GM21515 (cell line): ENCODE measurements around the gene SNAPC2.

Experiments used
- ATAC-seq: cut with Tn5 transposase; IDR thresholded peaks from one replicate; pipeline ENCODE4 v1.9.1; 2021; ENCODE audit not compliant: unreplicated experiment

The SNAPC2 gene, protein sequence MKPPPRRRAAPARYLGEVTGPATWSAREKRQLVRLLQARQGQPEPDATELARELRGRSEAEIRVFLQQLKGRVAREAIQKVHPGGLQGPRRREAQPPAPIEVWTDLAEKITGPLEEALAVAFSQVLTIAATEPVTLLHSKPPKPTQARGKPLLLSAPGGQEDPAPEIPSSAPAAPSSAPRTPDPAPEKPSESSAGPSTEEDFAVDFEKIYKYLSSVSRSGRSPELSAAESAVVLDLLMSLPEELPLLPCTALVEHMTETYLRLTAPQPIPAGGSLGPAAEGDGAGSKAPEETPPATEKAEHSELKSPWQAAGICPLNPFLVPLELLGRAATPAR

GRCh38 chr19:7919610-7920518 is at the start of gene SNAPC2:
SNAPC2 (plus strand) TSS chr19:7920338; CDS start chr19:7920367, 29 bp downstream.
- peak; percentile 45 for ATAC-seq

GRCh38 chr19:7870571-7871436 is 49.3 kb upstream of the SNAPC2 start:
- no peak for ATAC-seq

- ATAC-seq = no peak
Observed at GRCh38 chr19:7871437-7872305, 48.5 kb upstream of the SNAPC2 start.

- ATAC-seq = no peak
Observed at GRCh38 chr19:7872306-7873204, 47.6 kb upstream of the SNAPC2 start.

DNA sequence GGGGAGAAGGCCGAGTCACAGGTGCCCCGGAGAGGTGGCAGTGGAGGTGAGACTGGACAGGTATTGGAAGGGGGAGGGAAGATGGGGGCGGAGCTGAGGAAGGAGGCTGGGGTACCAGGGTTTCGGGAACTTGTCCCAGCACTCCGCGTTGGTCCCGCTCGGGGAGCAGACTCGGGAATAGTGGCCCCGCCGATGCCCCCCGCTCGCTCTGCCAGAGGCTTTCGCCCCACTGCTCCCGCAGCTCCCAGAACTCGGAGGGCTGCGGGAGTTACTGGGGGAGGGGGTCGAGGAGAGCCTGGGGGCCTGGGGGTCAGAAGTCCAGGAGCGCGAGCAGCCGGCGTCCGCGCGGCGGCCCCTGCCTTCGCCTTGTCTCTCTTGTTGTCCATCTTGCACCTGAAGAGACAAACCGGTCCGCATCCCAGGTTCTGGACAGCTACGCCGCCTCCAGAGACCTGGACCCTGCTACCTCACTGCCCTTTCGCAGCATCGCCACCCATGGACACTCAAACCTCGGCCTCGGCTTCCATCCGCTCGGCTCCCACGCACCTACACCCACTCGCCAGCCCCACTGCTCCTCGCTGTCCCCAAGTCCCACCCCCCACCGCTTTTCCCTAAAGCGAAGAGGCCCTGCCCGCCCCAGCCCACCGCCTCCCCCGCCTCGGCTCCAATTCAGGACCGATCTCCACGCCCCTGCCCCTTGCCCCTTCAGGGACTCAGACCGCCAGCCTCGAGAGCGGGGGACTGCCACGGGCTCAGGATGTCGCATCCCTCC is 46.6 kb upstream of the SNAPC2 start:
- ATAC-seq = no peak

- no peak for ATAC-seq
Observed at GRCh38 chr19:7874076-7874896, 45.9 kb upstream of the SNAPC2 start, which contains the start of gene PRR36. PRR36 (minus strand) TSS chr19:7874390; CDS start chr19:7873689, 701 bp downstream.

GRCh38 chr19:7874897-7875273 is 45.3 kb upstream of the SNAPC2 start:
- ATAC-seq = no peak

- ATAC-seq = no peak
Observed at GRCh38 chr19:7877249-7877836, 42.8 kb upstream of the SNAPC2 start.

- ATAC-seq = no peak
Observed at GRCh38 chr19:7879111-7879807, 40.9 kb upstream of the SNAPC2 start.

DNA sequence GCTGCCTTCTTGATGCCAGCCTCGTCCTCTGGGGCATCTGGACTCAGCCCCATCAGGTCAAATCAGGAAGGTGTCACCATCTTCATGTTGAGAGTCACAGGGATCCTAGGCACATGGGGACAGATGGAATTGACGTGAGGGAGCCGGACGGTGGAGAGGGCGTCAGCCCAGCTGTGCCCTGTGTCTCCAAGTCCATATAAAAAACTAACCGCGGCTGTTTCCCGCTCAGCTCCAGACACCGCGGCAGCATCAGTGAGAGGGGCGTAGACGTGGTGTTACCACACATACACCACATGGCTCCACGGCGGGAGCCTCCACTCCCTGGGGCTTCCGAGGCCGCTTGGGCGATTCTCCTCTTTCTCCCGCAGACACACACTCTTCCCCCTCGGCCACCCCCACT is 40.3 kb upstream of the SNAPC2 start:
- ATAC-seq = no peak

DNA sequence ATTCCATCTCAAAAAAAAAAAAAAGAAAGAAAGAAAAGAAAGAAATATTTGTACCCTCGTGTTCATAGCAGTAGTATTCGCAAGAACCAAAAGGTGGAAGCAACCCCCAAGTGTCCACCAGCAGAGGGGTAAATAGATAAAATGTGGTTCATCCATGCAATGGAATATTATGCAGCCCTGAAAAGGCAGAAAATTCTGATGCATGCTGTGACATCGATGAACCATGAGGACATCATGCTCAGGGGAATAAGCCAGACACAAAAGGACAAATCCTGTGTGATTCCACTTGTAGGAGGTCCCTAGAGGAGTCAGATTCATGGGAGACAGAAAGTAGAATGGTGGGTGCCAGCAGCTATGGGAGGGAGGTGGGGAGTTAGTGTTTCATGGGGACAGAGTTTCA is 38.2 kb upstream of the SNAPC2 start:
- ATAC-seq = no peak

DNA sequence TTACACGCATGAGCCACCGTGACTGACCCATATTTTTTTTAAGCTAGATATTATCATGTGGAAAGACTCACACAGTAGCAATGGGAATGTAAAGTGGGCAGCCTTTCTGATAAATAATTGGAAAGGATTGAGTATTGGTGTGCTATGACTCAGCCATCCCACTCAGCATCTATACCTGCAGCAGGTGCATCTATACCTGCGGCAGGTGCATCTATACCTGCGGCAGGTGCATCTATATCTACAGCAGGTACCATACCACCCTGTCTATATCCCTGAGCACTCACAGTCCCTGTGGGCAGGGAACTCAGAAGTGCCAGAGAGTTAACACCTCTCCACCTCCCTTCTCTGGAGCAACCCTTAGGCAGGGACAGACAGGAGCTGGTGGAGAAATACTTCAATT is 37.0 kb upstream of the SNAPC2 start:
- no peak for ATAC-seq

DNA sequence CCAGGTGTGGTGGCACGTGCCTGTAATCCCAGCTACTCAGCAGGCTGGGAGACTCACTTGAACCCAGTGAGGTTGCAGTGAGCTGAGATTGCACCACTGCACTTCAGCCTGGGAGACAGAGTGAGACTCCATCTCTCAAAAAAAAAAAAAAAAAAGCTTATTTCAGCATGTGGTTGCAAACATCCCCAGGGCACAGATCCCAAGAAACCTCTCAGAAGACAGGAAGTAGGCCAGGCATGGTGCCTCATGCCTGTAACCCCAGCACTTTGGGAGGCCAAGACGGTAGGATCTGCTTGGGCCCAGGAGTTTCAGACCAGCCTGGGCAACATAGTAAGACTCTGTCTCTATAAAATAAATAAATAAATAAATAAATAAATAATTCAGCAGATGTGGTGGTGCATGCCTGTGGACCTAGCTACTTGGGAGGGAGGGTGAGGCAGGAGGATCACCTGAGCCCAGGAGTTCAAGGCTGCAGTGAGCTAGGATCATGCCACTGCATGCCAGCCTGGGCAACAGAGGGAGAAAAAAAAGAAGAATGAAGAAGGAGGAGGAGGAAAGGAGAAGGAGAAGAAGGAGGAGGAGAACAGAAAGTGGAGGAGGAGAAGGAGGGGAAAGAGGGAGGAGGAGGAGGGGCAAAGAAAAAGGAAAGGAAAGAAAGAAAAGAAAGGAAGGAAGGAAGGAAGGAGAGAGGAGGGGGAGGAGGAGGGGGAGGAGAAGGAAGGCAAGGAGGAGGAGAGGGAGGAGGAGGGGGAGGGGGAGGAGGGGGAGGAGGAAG is 36.2 kb upstream of the SNAPC2 start:
- ATAC-seq = no peak

- ATAC-seq = no peak
Observed at GRCh38 chr19:7885818-7886217, 34.3 kb upstream of the SNAPC2 start.

GRCh38 chr19:7887408-7888144 is 32.6 kb upstream of the SNAPC2 start:
- ATAC-seq = no peak
